HG03378 (cell line): Measurements from ENCODE around the gene BEST2.

ENCODE experiments used
- ATAC-seq: cut with Tn5 transposase; IDR thresholded peaks from one replicate; pipeline ENCODE4 v1.9.1; 2021; ENCODE audit warnings: mild to moderate bottlenecking, moderate library complexity; ENCODE audit not compliant: unreplicated experiment

BEST2 gene

DNA sequence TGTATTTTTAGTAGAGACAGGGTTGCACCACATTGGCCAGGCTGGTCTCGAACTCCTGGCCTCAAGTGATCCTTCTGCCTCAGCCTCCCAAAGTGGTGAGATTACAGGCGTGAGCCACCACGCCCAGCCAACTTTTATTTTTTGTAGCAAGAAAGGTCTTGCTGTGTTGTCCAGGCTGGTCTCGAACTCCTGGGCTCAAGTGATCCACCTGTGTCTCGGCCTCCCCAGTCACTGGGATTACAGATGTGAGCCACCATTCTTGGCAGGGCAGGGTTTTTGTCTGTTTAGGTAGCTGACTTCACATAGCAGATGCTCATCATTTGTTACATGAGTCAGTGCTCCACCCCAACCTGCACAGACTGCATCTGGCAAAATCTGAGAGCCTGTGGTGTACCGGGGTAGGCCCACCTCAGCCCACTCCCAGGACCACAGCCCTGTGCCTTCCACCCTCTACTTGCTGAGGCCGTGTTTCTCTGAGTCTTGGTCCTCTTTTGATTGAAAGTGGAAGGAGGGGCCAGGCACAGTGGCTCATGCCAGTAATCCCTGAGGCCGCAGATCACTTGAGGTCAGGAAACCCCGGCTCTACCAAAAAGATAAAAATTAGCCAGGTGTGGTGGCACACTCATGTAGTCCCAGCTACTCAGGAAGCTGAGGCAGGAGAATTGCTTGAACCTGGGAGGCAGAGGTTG is 23.7 kb upstream of the BEST2 start:
- ATAC-seq = no peak

- no peak for ATAC-seq
Observed at GRCh38 chr19:12730064-12730463, 21.5 kb upstream of the BEST2 start.

DNA sequence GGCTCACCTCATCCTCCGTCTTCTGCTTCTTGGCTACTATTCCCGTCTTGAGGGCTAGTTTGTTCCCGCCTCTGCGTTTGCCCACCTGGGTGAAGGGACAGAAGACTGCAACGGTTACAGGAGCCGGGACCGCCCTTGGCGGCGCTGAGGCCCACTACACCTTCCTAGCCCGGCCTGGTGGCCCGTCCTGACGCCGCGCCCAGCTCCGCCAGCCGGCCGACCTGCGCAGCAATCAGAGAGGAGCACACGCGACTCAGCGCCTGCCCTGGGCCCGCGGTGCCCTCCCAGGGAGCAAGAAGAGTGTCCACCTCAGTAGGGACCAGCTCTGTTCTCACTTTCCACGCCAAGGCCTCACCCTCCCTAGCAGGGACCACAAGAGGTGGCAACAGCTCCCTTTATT is 20.3 kb upstream of the BEST2 start:
- ATAC-seq = no peak

DNA sequence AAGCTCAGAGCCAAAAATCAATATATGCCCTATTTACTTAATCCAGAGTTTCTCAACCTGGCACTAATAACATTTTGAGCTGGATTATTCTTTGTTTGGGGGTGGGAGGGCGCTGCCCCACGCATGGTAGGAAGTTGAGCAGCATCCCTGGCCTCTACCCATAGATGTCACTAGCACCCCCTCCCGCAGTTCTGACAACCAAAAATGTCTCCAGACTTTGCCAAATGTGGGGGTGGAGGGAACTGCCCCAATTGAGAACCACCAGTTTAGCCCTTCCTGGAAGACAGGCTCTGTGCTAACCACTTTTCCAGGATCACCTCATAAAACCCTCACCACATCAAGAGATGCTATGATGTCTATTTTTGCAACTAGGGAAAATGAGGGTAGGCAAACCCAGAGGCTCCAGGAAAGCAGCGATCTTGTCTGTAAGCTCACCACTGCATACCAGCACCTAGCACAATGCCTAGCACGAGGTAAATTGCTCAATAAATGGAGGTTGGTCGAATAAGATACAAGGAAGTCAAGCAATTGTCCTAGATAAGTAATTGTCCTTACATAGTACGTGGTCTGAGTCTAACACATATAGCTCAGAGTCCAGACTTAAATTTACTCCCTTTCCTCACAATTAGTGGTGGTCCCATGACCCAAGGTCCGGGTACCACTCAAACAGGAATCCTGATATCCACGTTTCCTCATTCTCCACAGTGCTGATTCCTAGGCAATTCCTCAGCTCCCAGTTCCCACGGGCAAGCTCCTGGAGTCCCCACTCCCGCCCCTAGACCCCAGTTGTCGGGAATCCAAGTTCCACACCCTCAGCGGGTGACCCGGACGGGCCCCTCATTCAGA is 18.0 kb upstream of the BEST2 start:
- ATAC-seq = no peak

GRCh38 chr19:12736995-12737834 is 14.4 kb upstream of the BEST2 start, which contains the start of gene GET3:
Gene GET3, plus strand, starts transcription at chr19:12737497. Its CDS starts 9 bp downstream, at chr19:12737506.
- ATAC-seq = peak; percentile 83

GRCh38 chr19:12737835-12738351 is 13.7 kb upstream of the BEST2 start:
- ATAC-seq = no peak

DNA sequence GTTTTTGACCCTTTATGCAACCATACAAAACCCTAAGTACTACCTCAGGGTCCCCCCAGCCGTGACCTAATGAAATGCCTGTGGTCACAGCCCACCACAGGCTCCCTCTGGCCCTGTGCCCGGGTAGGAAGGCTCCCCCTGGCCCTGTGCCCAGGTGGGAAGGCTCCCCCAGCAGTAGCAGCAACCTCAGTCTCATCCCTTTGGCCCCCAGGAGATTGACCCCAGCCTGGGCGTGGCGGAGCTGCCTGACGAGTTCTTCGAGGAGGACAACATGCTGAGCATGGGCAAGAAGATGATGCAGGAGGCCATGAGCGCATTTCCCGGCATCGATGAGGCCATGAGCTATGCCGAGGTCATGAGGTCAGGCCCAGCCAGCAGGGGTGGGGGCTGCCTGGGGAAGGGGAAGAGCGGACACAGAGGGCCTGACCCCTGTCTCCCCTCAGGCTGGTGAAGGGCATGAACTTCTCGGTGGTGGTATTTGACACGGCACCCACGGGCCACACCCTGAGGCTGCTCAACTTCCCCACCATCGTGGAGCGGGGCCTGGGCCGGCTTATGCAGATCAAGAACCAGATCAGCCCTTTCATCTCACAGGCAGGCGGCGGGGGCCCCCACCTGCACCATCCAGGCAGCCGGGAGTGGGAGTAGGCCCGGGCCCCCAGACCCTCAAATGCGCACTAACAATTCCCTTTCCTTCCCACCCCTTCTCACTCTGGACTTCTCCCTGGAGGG is 6.3 kb upstream of the BEST2 start:
- no peak for ATAC-seq

DNA sequence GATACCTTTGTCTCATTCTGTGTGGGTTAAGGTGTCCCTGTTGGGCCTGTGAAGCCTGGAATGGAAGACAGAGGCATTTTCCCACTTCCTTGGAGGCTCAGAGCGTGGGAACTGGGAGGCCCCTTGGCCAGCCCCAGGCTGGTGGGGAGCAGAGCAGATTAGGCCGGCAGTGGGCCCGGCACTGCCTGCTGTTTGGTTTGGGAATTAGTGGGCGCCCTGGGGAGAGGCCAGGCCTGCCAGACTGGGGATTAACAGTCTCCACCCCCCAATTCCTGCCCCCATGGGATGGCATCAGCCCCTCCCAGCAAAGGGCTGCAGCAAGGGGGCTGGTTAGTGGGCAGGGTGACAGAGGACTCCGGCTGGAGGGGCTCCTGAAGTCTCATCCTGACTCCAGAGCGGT is 3.1 kb upstream of the BEST2 start:
- ATAC-seq = no peak

DNA sequence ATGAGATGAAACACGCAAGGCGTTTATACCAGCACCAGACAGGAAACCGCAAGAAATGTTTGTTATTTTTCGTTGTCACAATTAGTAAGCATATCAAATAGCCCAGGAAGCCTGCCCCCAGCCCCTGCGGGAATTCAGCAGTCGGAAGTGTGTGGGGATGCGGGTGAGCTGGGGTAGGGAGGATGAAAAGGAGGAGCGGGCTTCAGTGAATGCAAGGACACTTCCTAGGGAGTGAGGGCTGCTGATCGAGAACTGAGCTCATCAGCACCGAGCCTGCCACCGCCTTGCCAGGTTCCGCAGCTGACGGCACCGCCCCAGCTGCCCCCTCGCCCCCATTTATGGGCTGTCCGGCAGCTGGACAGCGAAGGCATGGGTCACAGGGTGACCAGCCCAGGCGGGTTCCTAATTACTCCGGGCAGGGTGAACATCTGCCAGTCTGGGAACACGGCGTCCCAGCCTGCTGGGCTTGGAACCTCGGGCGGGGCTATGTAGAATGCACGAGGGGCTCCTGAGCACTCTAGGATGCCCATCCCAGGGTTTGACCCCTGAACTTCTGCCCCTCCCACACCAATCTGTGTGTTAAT is 1.6 kb upstream of the BEST2 start:
- ATAC-seq = no peak

DNA sequence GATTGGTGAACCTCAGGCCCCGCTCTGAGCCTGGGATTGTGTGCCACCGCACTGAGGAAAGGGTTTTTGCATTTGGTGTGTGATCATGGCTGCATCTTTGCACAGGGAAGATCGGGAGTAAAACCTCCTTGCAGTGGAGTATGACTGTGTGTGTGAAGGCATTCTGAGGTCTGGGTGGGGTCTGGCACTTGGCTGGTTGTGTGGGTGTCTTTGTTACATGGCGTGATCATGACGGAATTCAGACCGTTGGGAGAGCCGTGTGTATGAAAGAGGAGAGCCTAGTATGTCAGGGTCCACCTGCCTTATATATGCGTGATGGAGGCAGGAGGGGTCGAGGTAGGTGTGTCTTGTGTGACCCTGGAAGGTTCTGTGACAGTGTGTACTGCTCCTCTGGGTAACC is 740 bp upstream of the BEST2 start:
- ATAC-seq = no peak

- no peak for ATAC-seq
Observed at GRCh38 chr19:12752056-12752781, 628 bp downstream of the BEST2 start.

DNA sequence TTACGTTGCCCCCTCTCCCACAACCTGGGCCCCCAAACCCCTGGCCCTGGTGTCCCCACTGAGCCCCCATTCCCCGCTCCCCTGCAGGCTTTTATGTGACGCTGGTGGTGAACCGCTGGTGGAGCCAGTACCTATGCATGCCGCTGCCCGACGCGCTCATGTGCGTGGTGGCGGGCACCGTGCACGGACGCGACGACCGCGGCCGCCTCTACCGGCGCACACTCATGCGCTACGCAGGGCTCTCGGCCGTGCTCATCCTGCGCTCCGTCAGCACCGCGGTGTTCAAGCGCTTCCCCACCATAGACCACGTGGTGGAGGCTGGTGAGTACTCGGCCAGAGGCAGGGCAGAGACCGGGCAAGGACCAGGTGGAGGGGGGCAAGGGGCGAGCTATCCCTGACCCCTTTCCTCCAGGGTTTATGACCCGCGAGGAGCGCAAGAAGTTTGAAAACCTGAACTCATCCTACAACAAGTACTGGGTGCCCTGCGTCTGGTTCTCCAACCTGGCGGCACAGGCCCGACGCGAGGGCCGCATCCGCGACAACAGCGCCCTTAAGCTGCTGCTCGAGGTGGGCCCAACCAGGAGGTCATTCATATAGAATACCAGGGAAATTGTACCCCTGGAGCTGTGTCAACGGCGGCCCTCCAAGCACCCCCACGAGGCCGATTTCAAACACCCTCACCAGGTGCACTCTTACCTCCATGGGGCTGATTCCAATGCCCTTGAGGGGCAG is 3.0 kb downstream of the BEST2 start:
- ATAC-seq = no peak

- ATAC-seq = no peak
Observed at GRCh38 chr19:12756150-12756883, 4.7 kb downstream of the BEST2 start.

GRCh38 chr19:12757544-12758274 is 6.1 kb downstream of the BEST2 start:
- ATAC-seq = no peak

DNA sequence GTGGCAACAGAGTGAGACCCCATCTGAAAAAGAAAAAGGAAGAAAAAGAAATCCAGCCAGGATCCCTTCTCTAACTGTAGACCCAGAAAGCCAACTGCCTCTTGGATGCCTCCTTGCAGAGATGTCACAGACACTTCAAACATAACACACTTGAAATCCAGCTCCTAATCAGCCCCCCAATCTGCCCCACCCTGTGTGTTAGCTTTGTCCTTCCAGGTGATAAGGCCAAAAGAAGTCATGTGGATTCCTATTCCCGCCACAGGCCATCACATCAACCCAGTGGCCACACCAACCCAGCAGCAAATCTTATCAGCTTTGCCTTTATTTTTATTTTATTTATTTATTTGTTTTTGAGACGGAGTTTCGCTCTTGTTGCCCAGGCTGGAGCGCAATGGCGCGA is 8.1 kb downstream of the BEST2 start:
- no peak for ATAC-seq

- ATAC-seq = no peak
Observed at GRCh38 chr19:12763100-12763499, 11.5 kb downstream of the BEST2 start.

- ATAC-seq = no peak
Observed at GRCh38 chr19:12764698-12765097, 13.1 kb downstream of the BEST2 start.
